Mucosa of descending colon (tissue), 3 donors: ENCODE data around the gene CDK2AP2. TPM values are rescaled to one million over a fixed set of nuclear protein-coding genes. Genes with fewer than 3 reads are reported as not detected.

Experiments used
- ATAC-seq: fragments of 200-7000 bp; cut with Tn5 transposase; one replicate; pipeline ENCODE4 v1.9.1; 2020; ENCODE audit warnings: mild to moderate bottlenecking, moderate library complexity
- DNase-seq, 3 donors: peaks; one replicate each; pipeline ENCODE4 v3.0.0-alpha.2; 2020
- H3K36me3 ChIP-seq: fragments of 200-600 bp; one replicate; pipeline ENCODE4 v1.8.0; 2021; ENCODE audit warnings: low read depth, mild to moderate bottlenecking
- H3K4me1 ChIP-seq: fragments of 200-600 bp; one replicate; pipeline ENCODE4 v1.8.0; 2021; ENCODE audit warnings: low read depth, mild to moderate bottlenecking
- H3K4me3 ChIP-seq: fragments of 200-600 bp; one replicate; pipeline ENCODE4 v1.8.0; 2021; ENCODE audit warnings: mild to moderate bottlenecking
- H3K9me3 ChIP-seq: fragments of 200-600 bp; one replicate; pipeline ENCODE4 v1.8.0; 2021; ENCODE audit warnings: mild to moderate bottlenecking
- intact Hi-C, 2 donors: fragments of 100-400 bp; cut with DNase I in 1 of 2; cut with micrococcal nuclease in 1 of 2; formaldehyde crosslinking; loops; one replicate each; pipeline versions ENCODE4 v1.11.0 to v1.11.1; 2022; cut with DNase I, micrococcal nuclease
- total RNA-seq, 3 donors: library from RNA; stranded (reverse); fragmentation: NEBNext Ultra II Directional in 2 of 3; extraction: Animal tissue kit (Norgen Biotek cat#: 25700) in 2 of 3; gene quantifications; one replicate each; pipeline versions ENCODE4 v1.2.1 to v1.2.4, GENCODE V29; 2021 to 2023
- TF ChIP-seq, protein P1 (sequence below): fragments of 200-600 bp; IDR thresholded peaks from one replicate; pipeline ENCODE4 v1.8.0; 2022; ENCODE audit warnings: antibody characterized with exemption, mild to moderate bottlenecking
- donor health status: DM: no; HTN: no; CAD: no; lungs with moderate emphysema.
- donor health status: DM: no; HTN: no; CAD: no.
- donor health status: DM: no; HTN: yes; CAD: no.

CDK2AP2 gene
- total RNA-seq, 3 donors from 2014 or later: 63.5 to 81.3 (median 79.3) TPM

GRCh38 chr11:67541198-67541597 is 33.2 kb upstream of the CDK2AP2 start:
- Histone ChIP-seq H3K4me1 (peaks cover 23% of the 10 kb centered on the region), H3K9me3 (no peaks in the 10 kb centered on the region), H3K36me3 (no peaks in the 10 kb centered on the region), H3K4me3 (no peak overlapping the region)
- TF ChIP-seq, protein P1, sequence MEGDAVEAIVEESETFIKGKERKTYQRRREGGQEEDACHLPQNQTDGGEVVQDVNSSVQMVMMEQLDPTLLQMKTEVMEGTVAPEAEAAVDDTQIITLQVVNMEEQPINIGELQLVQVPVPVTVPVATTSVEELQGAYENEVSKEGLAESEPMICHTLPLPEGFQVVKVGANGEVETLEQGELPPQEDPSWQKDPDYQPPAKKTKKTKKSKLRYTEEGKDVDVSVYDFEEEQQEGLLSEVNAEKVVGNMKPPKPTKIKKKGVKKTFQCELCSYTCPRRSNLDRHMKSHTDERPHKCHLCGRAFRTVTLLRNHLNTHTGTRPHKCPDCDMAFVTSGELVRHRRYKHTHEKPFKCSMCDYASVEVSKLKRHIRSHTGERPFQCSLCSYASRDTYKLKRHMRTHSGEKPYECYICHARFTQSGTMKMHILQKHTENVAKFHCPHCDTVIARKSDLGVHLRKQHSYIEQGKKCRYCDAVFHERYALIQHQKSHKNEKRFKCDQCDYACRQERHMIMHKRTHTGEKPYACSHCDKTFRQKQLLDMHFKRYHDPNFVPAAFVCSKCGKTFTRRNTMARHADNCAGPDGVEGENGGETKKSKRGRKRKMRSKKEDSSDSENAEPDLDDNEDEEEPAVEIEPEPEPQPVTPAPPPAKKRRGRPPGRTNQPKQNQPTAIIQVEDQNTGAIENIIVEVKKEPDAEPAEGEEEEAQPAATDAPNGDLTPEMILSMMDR: no peak
- intact Hi-C loops: no loop called here
- ATAC-seq (no peak), DNase-seq (no peak)

DNA sequence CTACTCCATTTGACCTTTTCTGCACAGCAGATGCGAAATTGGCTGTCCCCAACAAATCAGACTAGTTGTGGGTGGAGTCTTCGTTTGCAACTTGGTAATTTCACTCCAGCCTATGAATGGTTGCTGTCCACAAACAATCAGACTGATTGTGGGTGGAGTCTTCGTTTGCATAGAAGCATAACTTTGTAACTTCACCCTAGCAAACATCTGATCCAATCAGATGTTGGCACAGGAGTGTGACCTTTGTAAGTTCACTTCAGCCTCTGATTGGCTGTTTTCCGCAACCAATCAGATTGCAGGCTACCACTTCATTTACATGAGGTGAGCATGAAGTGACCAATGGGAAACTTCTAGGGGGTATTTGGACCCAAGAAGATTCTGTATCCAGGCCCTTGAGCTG is 31.6 kb upstream of the CDK2AP2 start:
- TF ChIP-seq, protein P1: no peak
- Histone ChIP-seq H3K9me3 (peaks cover 4% of the 10 kb centered on the region), H3K36me3 (no peaks in the 10 kb centered on the region), H3K4me3 (no peak overlapping the region), H3K4me1 (peaks cover 17% of the 10 kb centered on the region)
- intact Hi-C loops: no loop called here
- peak; percentile 48 for ATAC-seq
- no peak for DNase-seq

DNA sequence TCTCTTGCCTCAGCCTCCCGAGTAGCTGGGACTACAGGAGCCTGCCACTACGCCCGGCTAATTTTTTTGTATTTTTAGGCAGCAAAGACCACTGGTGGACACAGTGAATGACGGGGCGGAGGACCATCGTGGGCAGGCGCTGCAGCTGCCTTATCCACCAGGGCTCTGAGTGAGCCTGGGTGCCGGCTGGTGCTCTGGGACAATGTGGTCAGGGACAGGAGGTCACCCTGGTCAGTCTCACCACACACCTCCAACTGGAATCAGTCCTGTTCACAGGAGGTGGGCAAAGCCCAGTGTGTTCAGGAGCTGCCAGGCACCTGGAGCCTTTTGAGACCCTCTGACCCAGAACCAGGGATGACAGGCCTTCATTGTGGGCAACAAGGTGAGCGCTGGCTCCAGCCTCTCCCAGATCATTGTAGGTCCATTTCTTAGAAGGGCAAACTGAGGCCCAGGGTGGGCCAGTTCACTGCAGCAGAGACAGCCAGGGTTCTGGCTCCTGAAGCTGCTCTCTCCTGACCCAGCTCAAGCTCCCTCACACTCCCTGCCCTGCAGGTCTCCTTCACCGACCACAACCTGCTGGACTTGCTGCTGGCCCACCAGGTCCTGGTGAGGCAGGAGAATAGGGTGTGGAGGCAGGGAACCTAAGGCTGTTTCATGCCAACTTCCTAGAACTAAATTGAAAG is 31.0 kb upstream of the CDK2AP2 start:
- no peaks in the 10 kb centered on the region for H3K36me3 ChIP-seq
- intact Hi-C loops: no loop called here
- peaks cover 10% of the 10 kb centered on the region for H3K9me3 ChIP-seq
- ATAC-seq: no peak
- H3K4me1 ChIP-seq: peaks cover 13% of the 10 kb centered on the region
- TF ChIP-seq, protein P1: no peak
- H3K4me3 ChIP-seq: no peak overlapping the region
- DNase-seq: no peak

DNA sequence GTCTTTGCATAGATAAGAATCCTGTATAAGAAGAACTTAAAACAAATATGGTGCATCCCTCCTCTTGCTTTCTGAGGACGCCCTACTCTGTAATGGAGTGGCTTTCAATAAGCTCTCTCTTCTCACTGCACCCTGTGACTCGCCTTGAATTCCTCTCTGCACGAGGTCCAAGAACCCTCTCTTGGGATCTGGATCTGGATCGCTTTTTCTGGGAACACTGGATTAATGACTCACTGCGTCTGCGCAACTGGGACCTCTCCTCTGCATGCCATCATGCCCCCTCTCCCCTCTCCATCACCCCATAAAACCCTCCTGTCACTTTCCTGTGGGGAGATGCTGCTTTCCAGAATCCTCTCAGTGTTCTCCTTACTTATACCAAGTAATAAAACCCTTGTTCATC is 30.3 kb upstream of the CDK2AP2 start:
- Histone ChIP-seq H3K36me3 (no peaks in the 10 kb centered on the region), H3K9me3 (peaks cover 17% of the 10 kb centered on the region), H3K4me1 (peaks cover 7% of the 10 kb centered on the region), H3K4me3 (no peak overlapping the region)
- DNase-seq (no peak), ATAC-seq (no peak)
- intact Hi-C loops: no loop called here
- TF ChIP-seq, protein P1: no peak

- TF ChIP-seq, protein P1: no peak
- ATAC-seq (peak; percentile 85), DNase-seq (no peak)
- H3K36me3 ChIP-seq: no peaks in the 10 kb centered on the region
- no peaks in the 10 kb centered on the region for H3K4me1 ChIP-seq
- intact Hi-C loops: no loop called here
- peaks cover 18% of the 10 kb centered on the region for H3K9me3 ChIP-seq
- no peak overlapping the region for H3K4me3 ChIP-seq
Measured at GRCh38 chr11:67535561-67535960, 27.6 kb upstream of the CDK2AP2 start.
